Measurements from ENCODE around the gene MEIS1.

MEIS1 gene

DNA sequence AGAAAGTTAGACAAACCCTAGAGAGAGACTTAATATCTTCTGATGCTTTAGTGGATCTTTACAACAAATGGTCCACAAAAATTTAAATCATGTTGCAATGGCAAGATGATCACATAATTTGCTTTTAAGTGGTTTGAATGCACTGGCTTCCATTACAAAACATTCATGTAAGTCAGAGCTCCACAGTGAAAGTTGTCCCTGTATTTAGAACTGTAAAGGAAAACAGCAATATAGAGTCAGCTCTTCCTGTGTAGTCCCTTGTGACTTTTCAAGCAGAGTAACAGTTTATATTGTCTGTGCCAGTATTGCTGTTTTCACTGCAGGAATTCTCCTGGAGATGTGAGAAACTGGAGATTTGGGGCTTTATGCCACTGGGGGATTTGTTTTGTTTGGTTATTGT is 77.7 kb downstream of the MEIS1 start (continued):
- TF ChIP-seq ZNF2 (tag by site-specific recombination; IDR thresholded peaks at IDR 0.05), result no peak
- TF ChIP-seq SCRT1 (tag by site-specific recombination; IDR thresholded peaks at IDR 0.05; ENCODE audit: borderline replicate concordance), result no peak
- TF ChIP-seq BCL11B (tag by site-specific recombination; IDR thresholded peaks at IDR 0.05; ENCODE audit: low read depth), result no peak
- no peak for TF ChIP-seq ZNF146 (tag by site-specific recombination; IDR thresholded peaks at IDR 0.05)

DNA sequence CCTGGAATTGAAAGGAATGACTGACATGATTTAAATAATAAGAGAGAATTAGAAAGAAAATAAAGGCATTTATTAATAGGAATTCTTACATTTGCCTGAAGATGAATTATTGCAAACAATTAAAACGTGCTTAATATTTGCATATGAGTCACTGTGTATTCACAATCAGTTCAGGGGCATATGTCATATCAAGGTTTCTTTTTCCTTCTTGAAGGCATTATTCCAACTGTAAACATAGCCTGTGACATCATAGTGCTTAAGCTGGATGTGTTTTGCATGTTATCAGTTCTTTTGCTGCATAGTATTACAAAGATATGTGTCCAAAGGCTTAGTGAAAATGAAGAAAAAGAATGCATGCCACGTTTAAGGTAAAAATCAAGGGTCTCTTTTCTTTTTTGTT is 80.8 kb downstream of the MEIS1 start:
- ChIA-PET CTCF (no interaction called here), POLR2A (no interaction called here)
- no peak overlapping the region for H3K4me3 ChIP-seq (ENCODE audit: low read depth, low read length)
- no peaks in the 10 kb centered on the region for H3K9me3 ChIP-seq (ENCODE audit: control insufficient read depth, insufficient read depth, low read depth, low read length)
- H3K27ac ChIP-seq (ENCODE audit: extremely low read depth, low read depth, low read length), result no peak overlapping the region
- peaks cover 6% of the 10 kb centered on the region for H3K4me1 ChIP-seq (ENCODE audit: control insufficient read depth, insufficient read depth, low read length)
- H3K36me3 ChIP-seq (ENCODE audit: control insufficient read depth in 2 of 2, insufficient read depth in 1 of 2, low read length in 2 of 2), result peaks cover 0 to 3% of the 10 kb centered on the region in 2 experiments; a peak in 1 of 3 replicates
- TF ChIP-seq, protein P1, sequence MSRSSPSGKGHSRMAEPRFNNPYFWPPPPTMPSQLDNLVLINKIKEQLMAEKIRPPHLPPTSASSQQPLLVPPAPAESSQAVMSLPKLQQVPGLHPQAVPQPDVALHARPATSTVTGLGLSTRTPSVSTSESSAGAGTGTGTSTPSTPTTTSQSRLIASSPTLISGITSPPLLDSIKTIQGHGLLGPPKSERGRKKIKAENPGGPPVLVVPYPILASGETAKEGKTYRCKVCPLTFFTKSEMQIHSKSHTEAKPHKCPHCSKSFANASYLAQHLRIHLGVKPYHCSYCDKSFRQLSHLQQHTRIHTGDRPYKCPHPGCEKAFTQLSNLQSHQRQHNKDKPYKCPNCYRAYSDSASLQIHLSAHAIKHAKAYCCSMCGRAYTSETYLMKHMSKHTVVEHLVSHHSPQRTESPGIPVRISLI (tag by site-specific recombination; IDR thresholded peaks at IDR 0.05), result 0 out of 2 replicates have a peak, but pooled peaks have one; percentile 55
- TF ChIP-seq ZBTB21 (tag by site-specific recombination; IDR thresholded peaks at IDR 0.05), result peak; percentile 56
- TF ChIP-seq ZNF585B (tag by site-specific recombination; IDR thresholded peaks at IDR 0.05), result no peak
- TF ChIP-seq ZFP37 (tag by site-specific recombination; IDR thresholded peaks at IDR 0.05), result no peak
- TF ChIP-seq, protein P2, sequence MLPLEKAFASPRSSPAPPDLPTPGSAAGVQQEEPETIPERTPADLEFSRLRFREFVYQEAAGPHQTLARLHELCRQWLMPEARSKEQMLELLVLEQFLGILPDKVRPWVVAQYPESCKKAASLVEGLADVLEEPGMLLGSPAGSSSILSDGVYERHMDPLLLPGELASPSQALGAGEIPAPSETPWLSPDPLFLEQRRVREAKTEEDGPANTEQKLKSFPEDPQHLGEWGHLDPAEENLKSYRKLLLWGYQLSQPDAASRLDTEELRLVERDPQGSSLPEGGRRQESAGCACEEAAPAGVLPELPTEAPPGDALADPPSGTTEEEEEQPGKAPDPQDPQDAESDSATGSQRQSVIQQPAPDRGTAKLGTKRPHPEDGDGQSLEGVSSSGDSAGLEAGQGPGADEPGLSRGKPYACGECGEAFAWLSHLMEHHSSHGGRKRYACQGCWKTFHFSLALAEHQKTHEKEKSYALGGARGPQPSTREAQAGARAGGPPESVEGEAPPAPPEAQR (tag by site-specific recombination; IDR thresholded peaks at IDR 0.05), result no peak
- no peak for TF ChIP-seq ZNF391 (tag by site-specific recombination; IDR thresholded peaks at IDR 0.05; ENCODE audit: borderline replicate concordance, low read depth)
- TF ChIP-seq IKZF3 (tag by site-specific recombination; IDR thresholded peaks at IDR 0.05), result no peak
- TF ChIP-seq HOXD13 (CRISPR knock-in tag; IDR thresholded peaks at IDR 0.05; ENCODE audit: borderline replicate concordance), result no peak
- TF ChIP-seq ZNF366 (tag by site-specific recombination; conservative IDR thresholded peaks at IDR 0.05), result peak; percentile 43; the same call in 1 of the 2 replicates
- TF ChIP-seq ZNF561 (tag by site-specific recombination; IDR thresholded peaks at IDR 0.05; ENCODE audit: borderline replicate concordance), result no peak
- TF ChIP-seq ZEB2 (tag by site-specific recombination; IDR thresholded peaks at IDR 0.05), result no peak
- TF ChIP-seq, protein P3, sequence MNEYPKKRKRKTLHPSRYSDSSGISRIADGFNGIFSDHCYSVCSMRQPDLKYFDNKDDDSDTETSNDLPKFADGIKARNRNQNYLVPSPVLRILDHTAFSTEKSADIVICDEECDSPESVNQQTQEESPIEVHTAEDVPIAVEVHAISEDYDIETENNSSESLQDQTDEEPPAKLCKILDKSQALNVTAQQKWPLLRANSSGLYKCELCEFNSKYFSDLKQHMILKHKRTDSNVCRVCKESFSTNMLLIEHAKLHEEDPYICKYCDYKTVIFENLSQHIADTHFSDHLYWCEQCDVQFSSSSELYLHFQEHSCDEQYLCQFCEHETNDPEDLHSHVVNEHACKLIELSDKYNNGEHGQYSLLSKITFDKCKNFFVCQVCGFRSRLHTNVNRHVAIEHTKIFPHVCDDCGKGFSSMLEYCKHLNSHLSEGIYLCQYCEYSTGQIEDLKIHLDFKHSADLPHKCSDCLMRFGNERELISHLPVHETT (tag by site-specific recombination; IDR thresholded peaks at IDR 0.05), result peak; percentile 26; the same call in 1 of the 2 replicates
- TF ChIP-seq, protein P4, sequence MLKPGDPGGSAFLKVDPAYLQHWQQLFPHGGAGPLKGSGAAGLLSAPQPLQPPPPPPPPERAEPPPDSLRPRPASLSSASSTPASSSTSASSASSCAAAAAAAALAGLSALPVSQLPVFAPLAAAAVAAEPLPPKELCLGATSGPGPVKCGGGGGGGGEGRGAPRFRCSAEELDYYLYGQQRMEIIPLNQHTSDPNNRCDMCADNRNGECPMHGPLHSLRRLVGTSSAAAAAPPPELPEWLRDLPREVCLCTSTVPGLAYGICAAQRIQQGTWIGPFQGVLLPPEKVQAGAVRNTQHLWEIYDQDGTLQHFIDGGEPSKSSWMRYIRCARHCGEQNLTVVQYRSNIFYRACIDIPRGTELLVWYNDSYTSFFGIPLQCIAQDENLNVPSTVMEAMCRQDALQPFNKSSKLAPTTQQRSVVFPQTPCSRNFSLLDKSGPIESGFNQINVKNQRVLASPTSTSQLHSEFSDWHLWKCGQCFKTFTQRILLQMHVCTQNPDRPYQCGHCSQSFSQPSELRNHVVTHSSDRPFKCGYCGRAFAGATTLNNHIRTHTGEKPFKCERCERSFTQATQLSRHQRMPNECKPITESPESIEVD (tag by site-specific recombination; IDR thresholded peaks at IDR 0.05), result peak; percentile 57
- no peak for TF ChIP-seq ZNF202 (tag by site-specific recombination; IDR thresholded peaks at IDR 0.05; ENCODE audit: borderline replicate concordance)
- TF ChIP-seq SP2 (tag by site-specific recombination; IDR thresholded peaks at IDR 0.05), result no peak
- TF ChIP-seq ZNF26 (tag by site-specific recombination; IDR thresholded peaks at IDR 0.05), result no peak
- TF ChIP-seq ZNF629 (tag by site-specific recombination; IDR thresholded peaks at IDR 0.05), result peak; percentile 86
- TF ChIP-seq ZNF514 (tag by site-specific recombination; IDR thresholded peaks at IDR 0.05), result no peak
- TF ChIP-seq TCF7L2 (IDR thresholded peaks at IDR 0.05; ENCODE audit: borderline replicate concordance, low read depth, low read length), result no peak
- no peak for TF ChIP-seq ZSCAN16 (tag by site-specific recombination; IDR thresholded peaks at IDR 0.05)
- TF ChIP-seq ZNF623 (tag by site-specific recombination; IDR thresholded peaks at IDR 0.05), result no peak
- no peak for TF ChIP-seq ZBTB1 (tag by site-specific recombination; IDR thresholded peaks at IDR 0.05)
- TF ChIP-seq, protein P5, sequence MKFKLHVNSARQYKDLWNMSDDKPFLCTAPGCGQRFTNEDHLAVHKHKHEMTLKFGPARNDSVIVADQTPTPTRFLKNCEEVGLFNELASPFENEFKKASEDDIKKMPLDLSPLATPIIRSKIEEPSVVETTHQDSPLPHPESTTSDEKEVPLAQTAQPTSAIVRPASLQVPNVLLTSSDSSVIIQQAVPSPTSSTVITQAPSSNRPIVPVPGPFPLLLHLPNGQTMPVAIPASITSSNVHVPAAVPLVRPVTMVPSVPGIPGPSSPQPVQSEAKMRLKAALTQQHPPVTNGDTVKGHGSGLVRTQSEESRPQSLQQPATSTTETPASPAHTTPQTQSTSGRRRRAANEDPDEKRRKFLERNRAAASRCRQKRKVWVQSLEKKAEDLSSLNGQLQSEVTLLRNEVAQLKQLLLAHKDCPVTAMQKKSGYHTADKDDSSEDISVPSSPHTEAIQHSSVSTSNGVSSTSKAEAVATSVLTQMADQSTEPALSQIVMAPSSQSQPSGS (tag by site-specific recombination; IDR thresholded peaks at IDR 0.05; ENCODE audit: low read depth), result peak; percentile 37; the same call in 1 of the 2 replicates

All from HEK293 (cell line).